DMS153 treated with DMSO at 0.1 percent for 48 hours (cell line): Measurements from ENCODE around the gene PPP4C.
A peak's percentile ranks its signal among the peaks of the same experiment; 100 is the strongest.

ENCODE experiments used
- DNase-seq: peaks from one replicate; lab custom pipeline; 2025; ENCODE audit not compliant: unreplicated experiment; lab: John Stamatoyannopoulos, UW

Gene PPP4C

DNA sequence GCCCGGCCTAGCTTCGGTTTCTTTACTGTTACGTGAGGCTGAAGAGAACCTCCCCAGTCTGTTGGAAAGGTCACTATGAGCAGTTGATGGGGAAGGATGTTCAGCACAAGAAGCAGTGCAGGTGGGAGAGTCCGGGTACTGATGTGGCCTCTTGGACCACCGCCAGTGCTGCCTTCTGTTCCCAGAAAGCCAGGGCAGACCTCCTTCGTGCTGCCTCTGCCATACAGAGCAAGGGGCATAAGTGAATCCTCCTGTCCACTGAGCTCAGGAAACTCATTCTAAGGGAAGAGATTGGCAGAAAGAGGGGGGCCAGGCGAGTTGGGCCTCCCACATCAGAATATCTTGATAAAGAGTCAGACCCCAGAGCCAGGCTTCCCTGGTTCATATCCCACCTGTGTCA lies 3.7 kb downstream of the PPP4C start:
- DNase-seq, result no peak

DNA sequence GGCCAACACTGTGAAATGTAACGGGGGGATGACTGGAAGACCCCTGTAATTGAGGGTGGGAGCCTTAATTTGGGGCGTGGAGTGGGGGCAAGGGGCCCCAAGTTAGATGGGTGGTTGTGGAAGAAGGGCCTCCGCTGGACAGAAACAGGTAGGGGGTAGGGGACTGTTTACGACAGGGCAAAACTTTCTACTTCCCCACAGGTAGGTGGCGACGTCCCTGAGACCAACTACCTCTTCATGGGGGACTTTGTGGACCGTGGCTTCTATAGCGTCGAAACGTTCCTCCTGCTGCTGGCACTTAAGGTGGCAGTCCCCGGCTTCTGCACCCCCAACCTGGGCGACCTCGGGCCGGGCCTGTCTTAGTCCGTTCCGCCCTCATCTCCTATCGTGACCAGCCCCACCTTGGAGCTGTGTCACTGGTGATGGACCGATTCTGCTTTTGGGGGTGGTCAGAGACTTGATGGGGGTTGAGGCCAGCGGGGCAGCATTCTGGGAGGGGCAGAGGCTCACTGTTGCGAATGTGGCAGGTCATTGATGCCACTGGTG lies 6.8 kb downstream of the PPP4C start:
- DNase-seq, result no peak

DNA sequence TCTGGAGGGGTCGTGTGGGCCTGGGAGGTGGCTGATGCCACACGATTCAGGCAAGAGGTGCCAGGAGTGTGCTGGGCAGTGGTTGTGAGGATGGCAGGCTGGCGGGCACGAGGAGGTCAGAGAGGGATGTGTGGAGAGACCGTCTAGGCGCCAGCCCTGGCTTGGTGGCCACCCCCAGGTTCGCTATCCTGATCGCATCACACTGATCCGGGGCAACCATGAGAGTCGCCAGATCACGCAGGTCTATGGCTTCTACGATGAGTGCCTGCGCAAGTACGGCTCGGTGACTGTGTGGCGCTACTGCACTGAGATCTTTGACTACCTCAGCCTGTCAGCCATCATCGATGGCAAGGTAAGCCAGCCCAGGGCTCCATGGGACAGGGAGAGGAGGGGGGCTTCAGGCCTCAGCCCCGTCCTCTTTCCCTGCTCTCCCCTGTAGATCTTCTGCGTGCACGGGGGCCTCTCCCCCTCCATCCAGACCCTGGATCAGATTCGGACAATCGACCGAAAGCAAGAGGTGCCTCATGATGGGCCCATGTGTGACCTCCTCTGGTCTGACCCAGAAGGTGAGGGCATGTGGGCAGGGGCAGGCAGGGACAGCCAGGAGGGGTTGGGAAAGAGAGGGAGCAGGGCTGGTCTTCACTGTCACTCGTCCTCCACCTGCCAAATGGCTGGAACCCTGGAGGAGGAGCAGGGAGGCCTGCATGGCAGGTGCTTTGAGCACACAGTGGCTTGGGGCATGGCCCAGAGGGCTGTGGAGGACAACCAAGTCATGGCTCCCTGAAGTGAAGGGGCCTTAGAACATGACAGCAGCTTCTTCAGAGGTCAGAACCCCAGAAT lies 7.6 kb downstream of the PPP4C start:
- DNase-seq, result no peak

DNA sequence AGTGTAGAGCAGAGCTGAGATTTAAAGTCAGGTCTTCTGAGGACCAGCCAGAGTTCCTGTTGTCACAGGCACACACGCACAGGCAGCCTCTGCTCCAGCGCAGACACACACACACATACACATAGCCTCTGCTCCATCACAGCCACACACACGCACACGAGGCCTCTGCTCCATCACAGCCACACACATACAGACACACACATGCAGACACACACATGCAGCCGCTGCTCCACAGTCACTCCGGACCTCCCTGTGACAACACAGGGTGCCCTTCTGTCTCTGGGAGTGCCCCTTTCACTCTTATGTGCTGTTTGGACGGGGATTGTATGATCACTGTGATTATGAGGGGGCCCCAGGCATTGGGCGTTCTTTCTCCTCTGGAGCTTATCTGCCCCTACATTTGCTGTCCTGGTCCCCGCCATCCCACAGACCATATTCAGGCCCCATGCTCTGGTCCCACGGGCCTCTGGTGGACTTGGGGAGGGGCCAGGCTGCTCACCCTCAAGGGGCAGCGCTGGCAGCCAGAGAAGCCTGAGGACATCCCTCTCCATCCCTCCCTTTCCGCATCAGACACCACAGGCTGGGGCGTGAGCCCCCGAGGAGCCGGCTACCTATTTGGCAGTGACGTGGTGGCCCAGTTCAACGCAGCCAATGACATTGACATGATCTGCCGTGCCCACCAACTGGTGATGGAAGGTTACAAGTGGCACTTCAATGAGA lies 8.5 kb downstream of the PPP4C start:
- DNase-seq, result no peak

DNA sequence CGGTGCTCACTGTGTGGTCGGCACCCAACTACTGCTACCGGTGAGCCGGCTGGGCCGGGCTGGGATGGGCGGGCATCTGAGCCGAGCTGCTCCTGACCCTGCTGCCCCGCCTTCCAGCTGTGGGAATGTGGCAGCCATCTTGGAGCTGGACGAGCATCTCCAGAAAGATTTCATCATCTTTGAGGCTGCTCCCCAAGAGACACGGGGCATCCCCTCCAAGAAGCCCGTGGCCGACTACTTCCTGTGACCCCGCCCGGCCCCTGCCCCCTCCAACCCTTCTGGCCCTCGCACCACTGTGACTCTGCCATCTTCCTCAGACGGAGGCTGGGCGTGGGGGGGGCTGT lies 9.0 kb downstream of the PPP4C start:
- DNase-seq, result no peak

DNA sequence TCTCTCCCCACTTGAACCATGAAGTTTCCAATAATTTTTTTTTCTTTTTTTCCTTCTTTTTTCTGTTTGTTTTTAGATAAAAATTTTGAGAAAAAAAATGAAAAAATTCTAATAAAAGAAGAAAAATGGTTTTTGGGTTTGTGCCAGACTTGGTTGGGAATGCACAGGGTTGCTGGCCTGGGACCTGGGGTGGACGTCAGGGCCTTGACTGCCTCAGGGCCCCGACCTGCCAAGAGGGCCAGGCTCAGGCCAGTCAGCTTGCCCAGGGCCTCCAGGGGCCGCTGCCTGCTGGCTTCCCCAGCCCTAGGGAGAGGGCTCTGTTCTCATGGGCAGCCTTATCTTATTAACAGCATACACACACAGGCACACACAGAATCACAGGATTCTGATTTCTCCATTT lies 9.5 kb downstream of the PPP4C start:
- no peak for DNase-seq

DNA sequence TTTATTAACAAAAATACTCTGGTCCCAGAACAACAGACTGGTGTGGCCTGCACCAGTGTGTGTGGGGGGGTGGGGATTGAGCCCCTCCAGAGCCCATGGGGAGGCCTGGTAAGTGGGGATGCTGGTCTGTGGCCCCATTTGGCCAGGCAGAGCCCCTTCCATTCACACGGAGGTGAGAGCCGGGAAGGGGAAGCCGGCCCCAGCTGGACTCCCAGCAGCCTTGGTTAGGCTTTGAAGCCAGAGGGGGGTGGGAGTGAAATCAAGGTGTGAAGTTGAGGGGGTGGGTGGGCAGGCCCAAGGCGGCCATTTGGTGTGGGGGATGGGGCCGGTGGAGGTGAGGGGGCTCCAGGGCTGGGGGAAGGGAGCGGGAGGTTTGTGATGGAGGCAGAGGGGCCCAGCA lies 10.0 kb downstream of the PPP4C start:
- no peak for DNase-seq

DNA sequence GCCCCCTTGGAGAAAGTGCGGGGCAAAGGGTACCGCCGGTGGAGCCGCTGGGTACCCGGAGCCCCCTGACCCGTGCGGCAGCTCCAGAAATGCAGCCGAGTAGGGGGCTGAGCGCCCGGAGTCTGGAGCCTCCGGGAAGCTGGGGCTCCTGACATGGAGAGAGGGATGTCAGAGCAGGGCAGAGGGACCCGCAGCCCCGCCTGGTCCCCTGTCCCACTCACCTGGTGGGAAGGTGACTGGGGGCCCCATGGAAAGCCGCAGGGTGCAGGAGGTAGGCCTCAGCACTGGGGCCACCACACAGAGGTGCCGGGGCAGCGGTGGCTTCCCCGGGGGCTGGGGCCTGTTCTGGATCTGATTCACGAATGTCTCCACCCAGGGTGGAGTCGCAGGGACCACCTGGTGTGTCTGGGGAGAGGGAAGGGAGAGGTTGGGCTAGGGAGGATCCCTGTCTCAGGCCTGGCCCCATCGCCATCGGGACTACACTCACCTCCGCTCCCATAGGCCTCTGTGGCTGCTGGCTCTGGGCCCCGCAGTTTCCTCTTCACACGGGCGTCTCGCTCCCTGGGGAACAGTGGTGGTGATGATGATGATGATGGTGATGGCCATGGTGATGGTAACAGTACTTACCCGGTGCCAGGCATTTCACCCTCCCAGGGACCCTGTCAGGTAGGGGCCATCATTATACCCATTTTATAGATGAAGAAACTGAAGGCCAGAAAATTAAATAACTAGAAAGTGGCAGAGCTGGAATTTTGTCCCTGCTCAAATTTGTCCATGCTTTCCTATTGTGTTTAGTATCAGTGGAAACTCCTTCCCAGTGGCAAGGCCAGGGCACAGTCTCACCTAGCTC lies 10.7 kb downstream of the PPP4C start:
- no peak for DNase-seq

DNA sequence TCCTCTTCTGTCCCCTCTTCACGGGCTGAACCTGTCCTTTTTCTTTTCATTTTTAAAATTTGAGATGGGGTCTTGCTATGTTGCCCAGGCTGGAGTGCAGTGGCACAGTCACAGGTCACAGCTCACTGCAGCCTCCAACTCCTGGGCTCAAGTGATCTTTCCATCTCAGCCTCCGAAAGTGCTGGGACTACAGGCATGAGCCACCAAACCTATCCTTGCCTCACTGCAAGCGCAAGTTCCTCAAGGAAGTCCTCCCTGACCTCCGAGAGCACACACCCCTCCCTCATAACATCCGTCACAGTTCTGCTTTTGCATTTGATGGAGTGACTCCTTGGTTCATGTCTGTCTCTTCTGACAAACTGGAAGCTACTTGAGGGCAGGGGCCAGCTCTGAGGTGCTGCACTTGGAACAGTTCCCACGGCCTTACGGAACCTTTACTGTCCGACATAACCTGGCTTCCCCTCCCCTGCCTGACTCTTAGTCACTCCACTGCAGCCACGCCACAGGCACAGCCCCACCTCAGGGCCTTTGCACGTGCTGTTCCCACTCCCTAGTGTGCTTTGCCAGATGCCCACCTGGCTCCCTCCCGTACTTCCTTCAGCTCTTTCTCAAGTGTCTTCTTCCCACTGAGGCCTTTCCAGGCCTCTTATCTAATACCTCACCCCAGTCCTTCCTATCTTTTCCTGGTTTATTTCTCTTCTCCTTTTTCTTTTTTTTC lies 11.5 kb downstream of the PPP4C start:
- no peak for DNase-seq

DNA sequence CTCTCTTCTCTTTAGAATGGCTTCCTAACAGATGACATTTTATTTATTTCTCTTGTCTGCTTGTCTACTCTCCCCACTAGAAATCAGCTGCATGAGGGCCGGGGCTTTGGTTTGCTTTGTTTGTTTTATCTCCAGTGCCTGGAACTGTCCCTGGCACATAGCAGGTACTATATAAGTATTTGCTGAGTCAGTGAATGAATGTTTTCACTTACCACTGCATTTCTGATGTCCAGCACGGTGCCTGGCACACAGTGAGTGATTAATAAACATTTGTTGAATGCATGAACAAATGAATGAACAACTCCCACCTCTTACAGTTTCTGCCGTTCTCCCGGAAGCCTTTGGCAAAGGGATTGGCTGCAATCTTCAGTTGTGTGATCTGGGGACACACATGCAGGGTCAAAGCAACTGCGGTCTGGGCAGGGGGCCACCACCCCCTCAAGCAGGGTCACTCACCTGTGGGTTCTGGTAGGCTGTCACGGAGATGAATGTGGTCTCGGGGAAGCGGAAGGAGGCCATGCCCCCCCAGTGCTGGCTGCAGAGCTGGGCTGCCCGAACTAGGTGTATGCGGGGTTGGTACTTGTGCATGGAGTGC lies 12.5 kb downstream of the PPP4C start:
- no peak for DNase-seq

DNA sequence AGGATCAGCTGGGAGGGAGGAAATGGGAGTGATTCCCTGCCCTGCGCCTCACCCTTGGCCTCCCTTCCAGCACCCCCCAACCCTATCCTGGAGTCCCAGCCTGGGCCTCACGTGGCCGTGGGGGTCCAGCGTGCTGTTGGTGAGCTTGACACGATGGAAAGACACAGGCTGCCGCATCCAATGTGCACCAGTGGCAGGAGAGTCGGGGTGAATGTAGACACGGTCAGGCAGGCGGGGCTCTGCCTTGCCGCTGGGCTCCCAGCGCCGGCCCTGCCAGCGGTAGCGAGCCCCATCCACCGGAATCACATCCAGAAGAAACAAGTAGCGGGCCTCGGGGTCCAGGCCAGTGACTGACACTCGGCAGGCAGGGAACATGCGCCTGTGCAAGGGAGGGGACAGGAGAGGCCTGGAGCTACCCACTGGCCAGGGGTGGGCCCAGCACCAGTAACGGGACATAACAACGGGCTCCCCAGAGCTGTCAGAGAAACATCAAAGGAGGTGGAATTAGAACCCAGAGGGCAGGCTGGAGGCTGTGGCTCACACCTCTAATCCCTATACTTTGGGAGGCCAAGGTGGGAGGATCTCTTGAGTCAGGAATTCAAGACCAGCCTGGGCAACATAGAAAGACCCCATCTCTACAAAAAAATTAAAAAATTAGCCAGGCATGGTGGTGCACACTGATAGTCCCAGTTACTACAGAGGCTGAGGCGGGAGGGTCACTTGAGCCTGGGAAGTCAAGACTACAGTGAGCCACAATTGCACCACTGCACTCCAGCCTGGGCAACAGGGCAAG lies 13.2 kb downstream of the PPP4C start:
- no peak for DNase-seq

DNA sequence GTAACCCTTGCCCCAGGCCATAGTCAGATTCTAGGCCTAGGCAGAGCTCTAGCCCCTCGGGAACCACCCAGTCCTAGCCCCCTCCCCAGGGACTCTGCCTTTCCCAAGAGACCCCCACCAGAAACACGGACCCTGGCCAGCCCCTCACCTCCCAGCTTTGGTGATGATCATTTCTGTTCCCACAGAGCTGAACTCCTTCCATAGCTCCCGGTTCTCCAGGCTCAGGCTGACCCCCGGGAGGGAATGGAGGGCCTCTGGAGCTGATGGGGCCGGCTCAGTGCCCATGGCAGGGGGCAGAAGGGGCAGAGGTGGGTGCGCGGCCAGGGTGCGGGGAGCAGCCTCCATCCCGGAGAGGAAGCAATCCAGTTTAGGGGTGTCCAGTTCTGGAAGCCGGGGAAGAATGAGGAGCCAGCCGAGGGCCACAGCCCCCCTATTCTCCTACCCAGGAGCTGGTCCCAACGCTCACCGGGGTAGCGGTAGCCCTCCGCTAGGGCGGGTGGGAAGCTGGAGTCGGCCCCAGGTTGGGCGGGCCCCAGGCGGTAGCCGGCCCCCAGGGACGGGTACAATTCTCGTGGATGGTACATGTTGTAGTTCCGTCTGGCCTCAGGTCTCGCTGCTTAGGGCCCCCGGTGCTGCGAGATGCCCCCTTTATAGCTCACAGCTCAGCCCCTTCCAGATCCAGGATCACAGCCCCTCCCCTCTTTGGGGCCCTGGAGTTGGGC lies 15.0 kb downstream of the PPP4C start:
- no peak for DNase-seq

DNA sequence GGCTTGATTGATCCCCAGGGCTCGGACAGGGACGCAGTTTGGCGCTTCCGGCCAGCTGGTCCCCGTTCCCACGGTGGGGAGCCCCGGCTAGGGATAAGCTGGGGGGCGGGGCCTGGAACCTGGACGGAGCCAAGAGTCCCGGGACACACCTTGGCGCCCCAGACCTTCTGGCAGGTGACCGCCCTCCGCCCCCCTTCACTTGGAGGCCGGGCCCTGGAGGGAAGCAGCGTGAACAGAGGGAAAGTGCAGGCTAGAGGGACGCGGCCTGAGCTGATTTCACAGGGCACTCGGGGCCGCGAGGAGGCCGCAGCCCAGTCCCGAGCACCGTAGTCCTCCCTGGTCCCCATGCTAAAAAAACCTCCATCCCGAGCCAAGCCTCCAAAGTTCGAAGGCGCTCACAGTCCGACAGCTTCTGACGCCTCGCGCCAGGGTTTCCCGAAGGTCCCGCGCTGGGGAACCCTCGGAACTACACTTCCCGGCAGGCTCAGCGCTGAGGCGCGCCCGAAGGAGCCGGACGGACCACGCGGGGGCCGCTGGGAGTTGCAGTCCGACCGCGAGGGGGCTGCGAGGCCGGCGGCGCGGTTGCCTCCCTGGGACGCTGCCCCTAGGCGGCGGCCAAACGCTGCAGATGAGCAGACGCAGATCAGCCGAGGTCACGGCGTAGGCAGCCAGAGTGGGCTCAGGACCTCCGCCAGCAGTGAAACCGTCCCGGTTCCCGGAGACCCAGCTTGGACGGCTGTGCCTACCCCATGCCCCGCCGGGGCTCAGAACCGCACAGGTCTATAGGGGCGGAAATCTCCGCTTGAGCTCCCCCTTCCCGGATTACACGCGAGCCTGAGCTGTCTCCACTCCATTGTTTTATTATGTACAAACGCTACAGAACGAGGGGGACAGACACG lies 15.9 kb downstream of the PPP4C start, which contains the start of gene TBX6:
TSS of gene TBX6 (minus strand) at position 451 of the 899 bp plus-strand sequence. CDS start 731 bp downstream, outside the sequence.
- DNase-seq, result peak; percentile 87

DNA sequence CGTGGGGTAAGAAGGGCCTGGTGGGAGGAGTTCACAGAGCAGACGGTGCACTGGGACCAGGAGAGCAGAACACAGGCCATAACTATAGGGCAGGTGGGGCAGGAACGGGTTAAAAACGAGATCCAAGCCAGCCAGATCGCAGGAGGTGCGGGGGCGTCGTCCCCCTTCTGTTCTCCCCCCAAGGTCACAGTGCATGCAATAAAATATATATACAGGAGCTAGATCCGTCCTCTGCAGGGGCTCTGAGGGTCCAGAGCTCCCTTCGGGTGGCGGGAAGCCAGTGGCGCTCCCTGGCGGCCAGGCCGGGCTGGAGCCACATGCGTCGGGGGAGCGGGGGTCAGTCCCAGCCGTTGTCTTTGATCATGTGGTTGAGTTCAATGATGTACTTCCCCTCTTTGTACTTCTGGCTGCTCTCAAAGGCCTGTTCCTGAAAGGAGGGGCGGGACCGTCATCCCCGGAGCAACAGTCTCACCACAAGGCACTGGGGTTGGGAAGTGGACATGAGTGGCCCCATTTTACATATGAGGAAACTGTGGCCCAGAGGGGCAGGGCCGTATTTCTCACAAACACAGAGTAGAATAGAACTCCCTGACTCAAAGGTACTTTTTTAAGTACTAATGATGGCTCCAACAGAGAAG lies 16.7 kb downstream of the PPP4C start:
- peak; percentile 83 for DNase-seq

DNA sequence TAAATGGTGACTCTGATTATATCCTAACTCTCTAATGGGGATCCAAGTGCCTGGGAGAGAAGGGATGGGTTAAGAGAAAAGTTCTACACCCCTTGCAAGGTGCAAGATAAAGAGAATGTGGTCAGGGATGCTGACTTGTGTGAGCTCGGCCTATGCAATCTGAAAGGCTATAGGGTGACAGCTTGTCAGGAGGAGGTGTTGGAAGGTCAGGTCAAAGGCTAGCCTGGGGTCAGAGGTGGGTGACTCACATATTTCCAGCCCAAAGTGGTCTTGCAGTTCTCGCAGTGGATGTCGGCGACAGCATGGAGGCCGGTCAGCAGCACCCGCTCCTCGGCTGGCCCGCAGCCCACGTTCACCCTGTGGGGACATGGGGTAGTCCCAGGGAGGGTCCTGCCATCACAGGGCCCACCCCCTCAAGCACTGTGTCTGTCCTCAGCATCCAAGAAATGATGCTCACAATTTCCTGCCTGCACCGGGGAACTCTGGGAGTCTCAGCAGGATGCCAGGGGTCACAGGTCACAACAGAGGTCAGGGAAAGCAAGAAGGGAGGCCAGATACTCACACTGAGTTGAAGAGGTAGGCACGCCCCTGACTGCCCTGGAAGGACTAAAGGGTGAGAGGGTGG lies 18.9 kb downstream of the PPP4C start:
- DNase-seq, result no peak

DNA sequence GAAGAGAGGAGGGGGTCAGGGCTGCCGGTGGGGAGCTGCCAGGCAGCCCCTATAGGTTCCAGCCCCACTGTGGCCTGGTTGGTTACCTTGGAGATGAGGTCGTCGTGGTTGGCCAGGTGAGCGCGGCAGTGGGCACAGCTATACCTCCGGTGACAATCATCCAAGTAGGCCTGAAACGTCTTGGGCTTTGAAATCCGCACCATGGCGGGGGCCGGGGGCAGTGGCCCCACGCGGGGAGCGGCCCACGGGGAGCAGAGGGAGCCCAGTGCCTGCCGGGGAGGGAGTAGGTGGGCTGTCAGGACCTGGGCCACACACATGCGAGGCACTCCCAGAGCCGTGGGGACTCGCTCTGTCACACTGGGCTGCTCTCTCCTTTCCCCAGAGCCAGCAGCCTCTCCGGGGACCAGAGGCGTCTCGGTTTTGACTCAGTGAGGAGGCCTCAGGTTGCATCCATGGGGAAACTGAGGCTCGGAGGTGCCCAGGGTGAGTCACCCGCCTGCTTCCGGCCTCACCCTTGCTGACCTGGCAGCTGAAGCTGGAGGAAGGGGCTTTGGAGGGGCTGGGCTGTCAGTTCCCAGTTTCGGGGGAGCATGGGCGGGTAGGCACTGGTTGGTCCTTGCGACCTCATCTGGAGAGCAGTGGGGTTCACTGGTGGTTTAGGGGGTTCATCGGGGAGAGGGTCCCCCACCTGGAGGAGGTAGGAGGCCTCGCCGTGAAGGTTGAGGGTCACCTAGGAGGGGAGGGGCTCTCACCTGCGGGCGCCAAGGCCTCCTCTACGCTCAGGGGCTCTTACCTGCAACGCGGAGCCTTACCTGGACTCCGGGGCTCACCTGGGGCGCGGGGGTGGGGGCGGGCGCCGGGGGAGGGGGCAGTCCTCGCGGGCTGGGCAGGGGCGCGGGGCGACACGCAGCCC lies 19.6 kb downstream of the PPP4C start:
- DNase-seq, result no peak
